Nucleus accumbens (tissue), 56 donors: ENCODE data around the gene MTAP.

ENCODE experiments used
- DNase-seq, 56 donors: peaks; one replicate each; lab custom pipeline; 2025; lab: John Stamatoyannopoulos, UW

MTAP gene

DNA sequence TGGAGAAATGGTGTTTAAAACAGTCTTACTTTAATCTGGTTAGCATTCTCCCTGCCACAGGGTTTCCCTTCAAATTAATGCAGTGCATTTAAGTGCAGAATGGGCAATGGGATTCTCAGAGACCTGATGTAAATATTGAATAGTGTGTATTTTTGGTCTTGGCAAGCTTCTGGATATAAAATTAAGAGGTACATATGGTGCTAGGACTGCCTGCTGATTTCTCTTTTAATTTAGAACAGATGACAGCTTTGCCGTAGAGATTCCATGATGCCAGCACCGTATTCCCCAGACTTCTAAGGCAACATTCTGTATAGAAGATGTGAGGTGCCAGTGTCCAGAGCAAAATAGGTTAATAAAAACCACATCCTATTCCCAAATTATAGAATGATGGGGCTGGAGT, 1.9 kb downstream of the MTAP start:
- DNase-seq, result no peak

DNA sequence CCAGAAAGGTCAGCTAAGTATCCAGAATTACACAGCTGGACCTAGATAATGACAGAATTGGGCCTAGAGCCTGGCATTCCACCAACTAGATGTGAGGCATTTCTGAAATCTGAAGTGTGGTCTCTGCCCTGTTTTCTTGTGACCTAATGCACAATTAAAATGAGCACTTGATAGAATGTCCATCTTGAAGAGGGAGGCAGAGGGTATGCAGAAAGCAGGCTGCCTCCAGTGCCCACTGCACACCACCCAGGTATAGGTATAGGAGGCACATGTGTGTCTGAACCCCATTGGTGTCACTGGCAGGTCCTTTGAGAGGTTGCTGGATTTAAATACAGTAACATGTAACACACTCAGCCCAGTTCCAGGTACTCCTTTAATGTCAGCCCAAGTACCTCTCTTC, 2.4 kb downstream of the MTAP start:
- DNase-seq, result no peak

DNA sequence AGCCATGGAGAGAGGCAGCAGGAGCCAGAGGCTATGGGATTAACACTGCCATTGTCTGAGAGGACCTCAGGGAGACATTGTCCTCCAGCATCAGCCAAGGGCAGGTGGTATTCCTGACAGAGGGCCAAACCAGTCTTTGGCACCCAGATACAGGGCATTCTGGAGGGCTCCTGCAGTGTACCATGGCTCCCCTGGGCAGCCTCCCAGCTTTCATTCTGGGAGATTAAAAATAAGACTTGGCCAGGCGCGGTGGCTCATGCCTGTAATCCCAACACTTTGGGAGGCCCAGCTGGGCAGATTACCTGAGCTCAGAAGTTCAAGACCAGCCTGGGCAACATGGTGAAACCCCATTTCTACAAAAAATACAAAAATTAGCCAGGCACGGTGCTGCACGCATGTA, 4.2 kb downstream of the MTAP start:
- DNase-seq, result no peak

DNA sequence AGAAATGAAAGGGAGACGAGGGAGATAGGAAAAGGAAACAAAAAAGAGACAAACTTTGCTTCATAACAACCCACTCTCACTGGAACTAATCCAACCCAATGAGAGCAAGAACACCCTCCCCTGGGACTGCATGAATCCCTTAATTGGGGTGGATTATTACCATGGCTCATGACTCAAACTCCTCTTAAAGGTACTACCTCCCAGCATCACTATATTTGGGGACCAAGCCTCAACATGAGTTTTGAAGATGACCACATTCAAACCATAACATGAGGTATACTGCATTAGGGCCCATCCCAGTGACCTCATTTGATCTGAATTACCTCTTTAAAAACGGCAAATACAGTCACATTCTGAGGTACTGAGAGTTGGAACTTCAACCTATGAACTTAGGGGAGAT, 8.0 kb downstream of the MTAP start:
- no peak for DNase-seq

DNA sequence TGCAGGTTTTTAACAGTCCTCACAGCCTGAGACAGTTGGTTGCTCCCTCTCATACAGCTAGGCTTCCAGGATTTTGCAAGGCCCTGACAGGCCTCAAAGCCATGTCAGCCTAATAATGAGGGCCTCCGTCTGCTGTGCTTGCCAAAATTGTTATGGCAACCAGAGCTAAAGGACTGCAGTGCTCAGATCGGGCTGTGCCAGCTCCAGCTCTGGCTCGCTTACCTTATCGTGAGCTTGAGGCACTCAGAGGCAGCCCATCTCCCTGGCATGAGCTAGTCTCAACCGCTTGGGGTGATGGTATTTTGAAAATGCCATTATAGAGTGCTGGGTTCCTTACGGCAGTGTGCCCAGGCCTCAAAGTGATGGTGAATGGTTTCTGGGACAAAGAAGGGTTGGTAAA, 8.4 kb downstream of the MTAP start:
- peak in 13 of 56 donors; percentile 2 to 24 (median 10) for DNase-seq

DNA sequence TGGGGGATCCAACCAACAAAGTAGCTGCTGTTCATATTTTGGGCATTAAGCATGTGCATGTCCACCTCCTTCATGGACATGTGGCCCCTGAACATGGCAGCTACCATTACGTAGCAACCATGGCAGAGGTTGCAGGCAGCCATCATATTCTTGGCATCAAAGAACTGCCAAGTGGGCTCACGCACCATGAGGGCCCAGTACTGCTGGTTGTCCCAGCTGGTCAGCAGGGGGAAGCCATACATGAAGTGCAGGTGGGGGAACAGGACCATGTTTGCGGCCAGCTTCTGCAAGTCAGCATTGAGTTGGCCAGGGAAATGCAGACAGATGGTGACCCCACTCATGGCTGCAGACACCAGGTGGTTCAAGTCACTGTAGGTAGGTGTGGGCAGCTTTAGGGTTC, 9.5 kb downstream of the MTAP start:
- no peak for DNase-seq

DNA sequence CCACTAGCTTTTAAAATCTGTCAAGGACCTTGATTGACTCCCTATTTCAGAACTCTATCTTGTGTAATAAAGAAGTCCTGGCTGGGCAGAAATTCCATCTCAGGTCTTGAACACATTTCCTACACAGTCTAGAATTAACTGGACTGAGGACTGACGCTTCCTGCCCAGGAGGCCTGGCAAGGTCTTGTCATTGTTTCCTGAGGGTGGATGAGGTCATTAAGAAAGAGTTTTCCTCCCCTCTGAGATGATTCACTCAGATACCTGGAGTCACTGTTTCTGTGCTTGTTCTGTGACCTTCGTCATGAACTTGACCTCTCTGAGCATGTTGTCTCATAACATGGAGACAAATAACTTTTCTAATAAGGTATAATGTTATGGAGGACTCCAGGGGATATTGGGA, 10.0 kb downstream of the MTAP start:
- no peak for DNase-seq

DNA sequence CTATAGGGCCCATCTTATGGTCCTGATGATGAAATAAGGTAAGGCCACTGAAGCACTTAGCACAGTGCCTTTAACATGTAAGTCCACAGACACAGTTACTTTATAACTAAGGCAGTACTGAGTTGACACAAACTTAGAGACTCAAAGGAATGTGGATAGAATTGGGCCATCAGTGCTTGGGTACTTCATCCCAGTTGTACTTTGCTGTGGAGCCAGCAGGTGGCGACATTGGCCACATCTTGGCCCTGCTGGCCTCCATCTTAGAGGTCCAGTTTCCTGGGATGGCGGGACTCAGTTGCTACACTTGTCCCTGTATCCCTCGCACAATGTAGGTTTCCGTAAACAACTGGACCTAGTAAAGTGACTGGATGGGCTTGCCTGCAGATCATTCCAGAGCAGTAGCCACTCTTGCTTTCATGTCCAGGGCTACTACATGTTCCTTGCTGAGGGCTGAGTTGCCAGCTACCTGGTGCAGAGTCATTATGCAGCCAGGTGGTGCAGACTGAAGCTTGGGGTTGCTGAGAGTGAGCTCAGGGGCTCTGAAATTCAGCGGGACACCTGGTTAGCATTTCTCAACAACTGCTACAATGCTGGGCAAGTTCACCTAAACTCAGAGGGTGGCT, 10.6 kb downstream of the MTAP start:
- peak in 47 of 56 donors; percentile 9 to 74 (median 42) for DNase-seq

DNA sequence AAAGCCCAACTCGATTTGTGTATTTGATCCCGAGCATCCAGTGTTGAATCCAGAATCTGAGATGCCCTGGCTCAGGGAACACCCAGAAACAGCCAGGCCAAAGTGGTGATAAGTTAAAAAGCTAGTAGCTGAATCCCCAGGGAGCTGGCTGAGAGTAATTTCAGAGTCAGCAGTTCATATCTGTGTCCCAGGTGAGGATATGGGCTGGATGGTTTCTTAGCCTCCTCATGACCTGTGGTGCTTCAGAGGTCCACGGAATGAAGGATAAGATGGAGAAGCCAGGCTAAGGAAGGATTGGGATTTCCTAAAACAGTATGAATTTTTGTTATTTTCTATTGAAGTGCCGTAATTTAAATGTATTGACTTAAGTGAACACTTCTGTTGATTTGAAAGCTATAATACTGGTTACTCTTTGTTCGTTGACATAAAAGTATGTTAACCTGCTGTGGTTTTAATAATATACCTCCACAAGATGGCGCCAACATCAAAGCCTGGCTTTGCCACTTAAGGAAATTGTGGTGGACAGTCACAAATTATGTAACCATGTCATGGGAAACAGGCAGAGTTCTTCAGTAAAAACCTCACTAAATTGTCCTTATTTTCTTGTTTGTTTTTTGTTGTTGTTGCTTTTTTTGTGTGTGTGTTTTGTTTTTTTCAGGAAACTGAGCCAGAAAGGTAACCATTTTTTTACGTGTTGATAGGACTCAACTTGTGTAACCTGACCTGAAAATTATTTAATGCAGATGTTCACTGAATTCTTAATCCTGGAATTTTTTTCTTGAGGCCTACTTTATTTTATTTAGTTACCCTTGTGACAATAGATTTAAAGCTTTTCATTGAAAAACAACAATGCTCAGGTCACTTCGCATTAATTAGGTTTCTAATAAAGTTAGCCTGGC, 11.4 kb downstream of the MTAP start:
- DNase-seq, result peak in 20 of 56 donors; percentile 1 to 67 (median 22)

DNA sequence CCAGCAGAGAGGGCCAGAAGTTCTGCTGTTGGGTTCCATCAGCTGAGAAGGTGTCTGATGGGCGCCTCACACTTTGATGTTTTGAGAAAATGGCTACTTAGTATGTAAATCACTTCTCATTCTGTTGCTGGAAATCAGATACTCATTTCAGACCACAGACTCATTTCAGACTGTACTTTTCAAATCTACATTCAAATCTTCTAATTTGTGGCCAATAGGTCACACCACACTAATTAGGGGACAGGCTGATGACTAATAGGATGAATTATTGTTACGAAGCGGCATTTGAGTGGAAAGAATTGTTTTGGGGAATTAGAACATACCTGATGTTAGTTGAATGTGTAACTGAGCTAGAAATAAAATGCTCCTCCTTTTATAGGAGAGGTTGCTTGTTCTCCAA, 13.2 kb downstream of the MTAP start:
- DNase-seq, result no peak

DNA sequence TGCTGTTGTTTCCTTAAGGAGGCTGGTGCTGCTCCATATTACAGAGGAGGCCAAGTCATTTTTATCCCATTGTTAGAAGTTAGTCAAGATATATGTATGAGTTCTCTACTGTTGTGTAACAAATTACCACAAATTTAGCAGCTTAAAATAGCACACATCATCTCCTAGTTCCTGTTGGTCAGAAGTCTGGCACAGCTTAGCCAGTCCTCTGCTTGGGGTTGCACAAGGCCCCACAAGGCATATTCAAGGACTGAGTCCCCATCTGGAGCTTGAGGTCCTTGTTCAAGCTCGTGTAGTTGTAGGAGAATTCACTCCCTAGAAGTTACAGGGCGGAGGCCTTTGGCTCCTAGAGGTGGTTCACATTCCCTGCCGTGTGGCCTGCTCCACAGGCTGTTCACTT, 14.7 kb downstream of the MTAP start:
- DNase-seq, result no peak

DNA sequence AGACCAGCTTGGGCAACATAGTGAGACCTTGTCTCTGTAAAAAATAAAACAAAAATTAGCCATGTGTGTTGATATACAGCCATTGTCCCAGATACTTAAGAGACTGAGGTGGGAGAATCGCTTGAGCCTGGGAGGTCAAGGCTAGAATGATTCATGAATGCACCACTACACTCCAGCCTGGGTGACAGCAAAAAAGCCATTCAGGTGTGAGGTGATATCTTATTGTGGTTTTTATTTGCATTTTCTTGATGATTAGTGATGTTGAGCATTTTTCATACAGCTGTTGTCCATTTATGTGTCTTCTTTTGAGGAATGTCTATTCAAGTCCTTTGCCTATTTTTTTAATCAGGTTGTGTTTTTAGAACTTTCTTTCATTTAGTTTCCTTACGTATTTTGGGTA, 23.2 kb downstream of the MTAP start:
- DNase-seq, result no peak

DNA sequence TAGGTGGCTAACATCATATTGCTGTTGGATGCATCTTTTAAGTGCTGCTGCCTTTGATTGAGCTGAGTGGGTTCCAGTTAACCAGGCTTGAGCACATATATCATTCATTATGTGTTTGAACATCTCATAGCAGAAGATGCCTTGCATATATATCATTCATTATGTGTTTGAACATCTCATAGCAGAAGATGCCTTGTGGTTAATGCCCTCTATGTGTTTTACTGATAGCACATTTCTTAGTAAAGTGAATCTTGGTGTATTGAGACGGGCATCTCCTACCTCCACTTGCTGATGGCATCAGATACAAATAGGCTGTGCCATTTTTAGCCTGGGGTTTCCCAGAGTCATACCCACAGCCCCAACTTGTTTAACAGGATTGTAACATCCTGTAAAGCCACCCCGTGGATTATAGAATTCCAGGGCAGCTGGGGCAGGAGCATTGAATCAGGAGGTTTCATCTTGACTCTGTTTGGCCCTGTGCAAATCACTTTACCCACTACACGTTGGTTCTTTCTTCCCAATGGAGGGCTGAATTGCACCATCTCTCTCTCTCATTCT, 26.5 kb downstream of the MTAP start:
- no peak for DNase-seq

DNA sequence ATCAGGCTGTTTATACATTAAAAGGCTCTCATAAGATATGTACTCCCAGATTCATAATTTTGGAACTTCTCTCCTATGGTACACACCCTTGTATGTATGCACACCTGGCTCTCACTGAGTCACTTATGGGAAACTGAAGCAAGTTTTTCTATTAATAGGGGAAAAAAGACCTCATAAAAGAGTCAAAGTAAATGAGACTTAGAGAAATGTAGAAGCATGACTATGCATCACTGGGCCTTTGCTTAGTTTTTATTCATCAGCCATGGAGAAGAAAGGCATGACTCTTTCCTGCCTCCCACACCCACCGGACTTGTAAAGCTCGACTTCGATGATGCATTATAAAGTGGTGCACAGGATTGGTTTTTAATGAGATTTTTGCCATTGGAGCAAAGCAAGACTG, 28.2 kb downstream of the MTAP start:
- no peak for DNase-seq

DNA sequence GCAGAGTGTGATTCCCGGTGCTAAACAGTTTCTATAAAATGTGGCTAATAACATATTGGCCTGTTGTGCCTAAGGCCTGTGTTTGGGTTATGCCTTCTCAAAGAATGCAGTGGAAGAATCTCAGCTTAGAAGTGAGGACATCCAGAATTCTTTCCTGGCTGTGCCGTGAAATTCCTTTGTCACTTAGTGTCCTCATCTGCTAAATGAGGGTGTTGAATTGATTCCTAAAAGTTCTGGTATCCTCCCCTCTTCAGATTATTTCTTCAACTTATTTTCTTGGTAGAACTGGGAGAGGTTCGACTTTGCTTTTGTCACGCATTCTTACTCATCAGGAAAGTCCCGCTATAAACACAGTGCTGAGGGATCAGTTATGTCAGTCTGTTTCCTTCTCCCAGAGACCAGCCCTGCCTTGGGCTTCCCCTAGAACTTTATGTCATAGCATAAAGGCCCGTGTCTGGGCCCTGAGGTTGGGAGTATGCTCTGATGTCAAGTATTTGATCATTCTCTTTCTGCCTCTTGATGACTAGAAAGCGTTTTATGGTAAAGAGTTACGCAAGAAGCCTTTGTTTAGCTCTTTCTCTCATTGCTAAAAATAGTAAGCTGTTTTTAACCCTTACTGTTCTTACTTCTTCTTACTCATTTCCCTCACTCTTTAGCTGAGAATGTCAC, 29.5 kb downstream of the MTAP start:
- DNase-seq, result no peak

DNA sequence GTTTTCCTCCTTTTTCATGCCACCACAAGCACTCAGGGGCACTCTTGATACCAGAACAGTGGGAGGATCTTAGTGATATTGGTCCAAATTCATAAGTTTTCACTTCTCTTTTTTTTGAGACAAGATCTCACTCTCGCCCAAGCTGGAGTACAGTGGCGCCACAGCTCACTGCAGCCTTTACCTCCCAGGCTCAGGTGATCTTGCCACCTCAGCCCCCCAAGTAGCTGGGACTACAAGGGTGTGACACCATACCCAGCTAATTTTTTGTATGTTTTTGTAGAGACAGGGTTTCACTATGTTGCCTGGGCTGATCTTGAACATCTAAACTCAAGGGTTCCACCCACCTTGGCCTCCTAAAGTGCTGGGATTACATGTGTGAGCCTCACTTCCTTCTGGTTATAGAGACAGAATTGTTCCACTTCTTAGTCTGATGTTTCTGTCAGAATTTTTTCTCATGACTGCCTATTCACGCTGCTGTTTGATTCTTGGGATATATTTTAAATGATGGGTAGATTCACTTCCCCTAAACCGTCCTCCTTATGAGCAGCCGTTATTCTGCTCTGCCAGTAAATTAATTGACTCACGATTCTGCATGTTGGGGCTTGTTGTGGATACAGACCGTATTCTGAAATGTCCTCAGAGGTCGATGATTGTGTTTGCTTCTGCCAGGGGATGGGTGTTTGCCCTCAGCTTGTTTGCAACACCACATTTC, 30.8 kb downstream of the MTAP start:
- no peak for DNase-seq

DNA sequence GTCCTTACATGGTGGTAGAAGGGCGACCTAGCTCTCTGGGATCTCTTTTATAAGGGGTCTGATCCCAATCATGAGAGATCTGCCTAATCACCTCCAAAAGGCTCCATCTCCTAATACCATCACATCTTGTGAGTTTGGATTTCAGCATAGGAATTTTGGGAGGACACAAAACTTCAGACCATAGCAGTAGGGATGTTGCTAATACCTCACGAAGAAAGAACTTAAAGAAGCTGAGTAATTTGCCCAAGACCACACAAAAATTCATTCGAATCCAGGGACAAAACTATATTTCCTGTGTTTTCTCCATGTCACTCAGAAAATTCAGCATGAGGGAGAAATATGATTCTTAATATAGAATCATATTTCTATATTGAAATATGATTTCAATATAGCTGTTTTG, 32.7 kb downstream of the MTAP start:
- DNase-seq, result no peak

DNA sequence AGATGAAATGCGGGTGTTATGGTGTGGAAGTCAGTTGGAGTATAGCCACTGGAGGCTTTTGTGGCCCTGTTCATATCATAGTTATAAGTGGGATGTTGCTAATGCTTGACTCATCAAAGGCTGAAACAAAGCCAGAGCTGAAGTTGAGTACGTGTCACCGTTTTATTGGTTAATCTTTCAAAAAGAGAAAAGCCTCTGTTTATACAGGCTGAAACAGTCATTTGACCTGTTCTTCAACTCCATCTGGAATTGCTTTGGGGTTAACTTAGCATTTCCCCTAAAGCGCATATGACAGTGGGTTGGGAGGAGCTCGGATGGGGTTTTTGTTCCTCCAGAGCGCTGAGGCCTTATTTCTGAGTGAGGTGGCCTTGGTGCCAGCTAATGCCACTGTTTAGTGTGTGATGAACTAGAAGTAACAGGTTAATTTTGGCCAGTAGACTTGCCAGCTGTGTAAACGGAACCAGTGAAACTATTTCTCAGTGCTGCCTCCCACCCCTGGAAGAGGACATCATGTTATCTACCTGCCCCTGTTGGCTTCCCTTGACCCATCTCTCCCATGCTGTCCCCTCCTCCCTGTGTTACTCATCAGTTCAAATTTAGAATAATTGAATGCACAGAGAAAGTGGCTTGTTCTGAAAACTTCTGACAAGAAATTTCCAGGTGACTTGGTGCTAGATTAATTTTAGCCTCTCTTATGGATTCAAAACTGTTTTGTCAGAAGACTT, 34.2 kb downstream of the MTAP start:
- DNase-seq, result no peak

DNA sequence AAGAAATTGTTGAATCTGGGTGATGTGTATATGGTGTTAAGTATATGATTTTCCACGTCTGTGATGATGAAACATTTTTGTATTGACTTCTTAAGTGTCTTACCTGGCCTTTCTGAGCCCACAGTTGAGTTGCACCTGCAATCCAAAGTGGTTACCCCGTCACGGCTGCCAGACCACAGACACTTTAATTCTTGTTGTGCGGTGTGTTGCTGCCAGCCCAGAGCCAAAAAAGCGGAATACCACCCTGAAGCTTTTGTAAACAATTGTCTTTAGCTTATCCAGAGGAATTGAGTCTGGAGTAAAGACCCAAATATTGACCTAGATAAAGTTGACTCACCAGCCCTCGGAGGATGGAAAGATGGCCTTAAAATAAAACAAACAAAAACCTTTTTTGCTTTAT, 35.1 kb downstream of the MTAP start:
- DNase-seq, result no peak

DNA sequence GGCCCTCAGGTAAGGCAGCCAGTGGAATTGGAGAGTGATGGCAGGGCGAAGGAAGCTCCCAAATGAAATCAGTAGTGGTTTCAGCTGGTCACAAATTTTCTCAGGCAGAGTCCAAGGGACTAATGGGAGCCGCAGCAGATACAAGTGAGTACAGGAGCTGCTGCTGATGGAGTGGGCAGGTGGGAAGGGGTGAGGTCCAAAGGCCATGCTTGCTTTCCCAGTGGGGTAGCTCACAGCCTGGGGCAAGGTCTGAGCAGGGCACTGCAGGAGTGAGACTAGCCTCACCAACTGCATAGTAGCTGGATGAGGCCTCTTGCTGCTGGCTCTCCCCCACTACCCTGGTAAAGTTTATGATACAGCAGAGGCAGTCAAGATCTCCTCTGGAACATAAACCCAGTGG, 38.2 kb downstream of the MTAP start:
- DNase-seq, result no peak
